Kidney tubule cell (primary cell): ENCODE data around the gene FTMT.
"Not testable (repeated sequence)": the region's sequence is repeated elsewhere in the genome, so short reads cannot be mapped to it uniquely, and the experiment has no call there.

Experiments
- DNase-seq: peaks from one replicate; pipeline ENCODE4 v3.0.0-alpha.2; 2018; ENCODE audit warnings: low spot score

The FTMT gene

DNA sequence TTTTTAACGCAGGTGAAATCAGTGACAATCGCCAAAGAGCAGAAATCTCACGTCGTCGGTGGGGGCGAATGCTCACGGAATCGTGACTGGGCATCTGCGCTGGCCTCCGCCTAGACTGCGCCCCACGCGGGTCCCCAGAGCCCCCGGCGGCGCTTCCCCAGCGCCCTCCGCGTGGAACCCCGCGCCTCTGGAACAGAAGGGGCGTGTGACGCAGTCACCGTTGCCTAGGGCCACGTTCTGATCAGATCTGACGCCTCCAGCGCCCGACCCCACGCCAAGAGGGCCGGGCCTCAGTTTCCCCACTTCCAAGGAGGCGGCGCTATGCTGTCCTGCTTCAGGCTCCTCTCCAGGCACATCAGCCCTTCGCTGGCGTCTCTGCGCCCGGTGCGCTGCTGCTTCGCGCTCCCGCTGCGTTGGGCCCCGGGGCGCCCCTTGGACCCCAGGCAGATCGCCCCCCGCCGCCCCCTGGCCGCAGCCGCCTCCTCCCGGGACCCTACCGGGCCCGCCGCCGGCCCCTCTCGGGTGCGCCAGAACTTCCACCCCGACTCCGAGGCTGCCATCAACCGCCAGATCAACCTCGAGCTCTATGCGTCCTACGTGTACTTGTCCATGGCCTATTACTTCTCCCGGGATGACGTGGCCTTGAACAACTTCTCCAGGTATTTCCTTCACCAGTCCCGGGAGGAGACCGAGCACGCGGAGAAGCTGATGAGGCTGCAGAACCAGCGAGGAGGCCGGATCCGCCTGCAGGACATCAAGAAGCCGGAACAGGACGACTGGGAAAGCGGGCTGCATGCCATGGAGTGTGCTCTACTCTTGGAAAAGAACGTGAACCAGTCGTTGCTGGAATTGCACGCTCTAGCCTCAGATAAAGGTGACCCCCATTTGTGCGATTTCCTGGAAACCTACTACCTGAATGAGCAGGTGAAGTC lies at the start of gene FTMT:
Gene FTMT, plus strand, starts transcription at position 240 of the 932 bp plus-strand sequence. Its CDS starts 82 bp downstream, at position 322.
- no peak for DNase-seq

- not testable (repeated sequence) for DNase-seq
Observed at GRCh38 chr5:121805251-121805650, 46.4 kb upstream of the FTMT start.

DNA sequence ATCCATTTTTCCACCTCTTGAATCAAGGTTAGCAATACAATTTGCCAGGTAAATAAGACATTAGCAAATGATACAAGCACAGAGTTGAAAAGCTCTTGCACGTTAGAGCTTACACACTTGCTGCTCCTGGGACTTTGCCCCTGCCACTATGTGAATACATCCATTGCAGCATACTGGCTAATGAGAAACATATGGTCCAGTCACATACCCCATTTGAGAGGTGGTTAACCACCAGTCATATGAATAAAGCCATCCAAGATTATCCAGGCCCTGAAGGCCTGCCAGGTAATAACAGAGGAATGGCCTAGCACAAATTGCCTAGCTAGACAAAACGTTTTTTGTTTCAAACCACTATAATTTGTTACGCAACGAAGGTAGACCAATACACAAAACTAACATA lies 45.8 kb upstream of the FTMT start:
- DNase-seq, result no peak

GRCh38 chr5:121816164-121816563 lies 35.5 kb upstream of the FTMT start:
- DNase-seq, result no peak

DNA sequence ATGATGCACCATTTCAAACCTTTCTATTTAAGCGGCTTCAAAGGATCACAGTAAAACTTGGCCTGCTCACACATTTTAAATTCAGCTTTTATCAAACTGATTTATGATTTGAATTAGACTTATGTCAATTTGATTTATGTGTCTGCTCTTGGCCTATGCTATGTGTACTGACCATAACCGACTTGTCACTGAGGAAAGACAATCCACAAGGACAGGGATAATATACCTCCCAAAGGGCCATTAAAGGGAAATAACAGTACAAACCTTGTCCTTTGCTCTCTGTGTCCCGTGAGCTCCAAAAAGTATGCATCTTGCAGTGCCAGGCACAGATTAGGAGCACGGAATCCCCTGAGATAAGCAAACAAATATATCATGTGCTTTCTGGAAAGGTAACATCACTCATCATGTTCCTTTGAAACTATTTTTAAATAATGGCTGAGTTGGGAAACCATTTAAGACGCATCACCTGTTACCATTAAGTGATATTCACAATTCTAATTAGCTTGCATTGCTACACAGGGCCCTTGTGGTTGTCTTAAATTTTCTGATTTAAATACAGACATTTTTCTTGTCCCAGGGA lies 31.9 kb upstream of the FTMT start:
- no peak for DNase-seq

DNA sequence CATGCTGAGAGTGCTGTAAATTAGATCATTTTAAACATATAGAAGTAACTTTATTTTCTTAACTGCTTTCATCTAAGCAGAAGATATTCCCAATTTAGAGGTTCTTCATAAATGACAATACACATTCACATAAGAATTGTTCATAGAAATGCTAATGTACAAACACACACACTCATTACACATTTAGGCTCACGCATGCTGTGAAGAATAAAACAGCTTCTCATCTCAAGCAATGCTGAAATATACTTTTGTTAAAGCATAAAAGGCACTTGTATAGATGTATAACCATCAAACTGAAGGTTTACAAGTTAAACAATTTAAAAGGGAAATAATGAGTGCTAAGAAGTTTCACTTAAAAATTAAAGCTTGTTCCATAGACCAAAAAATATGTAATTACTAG lies 18.1 kb upstream of the FTMT start:
- DNase-seq, result no peak

GRCh38 chr5:121834021-121834420 lies 17.7 kb upstream of the FTMT start:
- DNase-seq, result no peak

DNA sequence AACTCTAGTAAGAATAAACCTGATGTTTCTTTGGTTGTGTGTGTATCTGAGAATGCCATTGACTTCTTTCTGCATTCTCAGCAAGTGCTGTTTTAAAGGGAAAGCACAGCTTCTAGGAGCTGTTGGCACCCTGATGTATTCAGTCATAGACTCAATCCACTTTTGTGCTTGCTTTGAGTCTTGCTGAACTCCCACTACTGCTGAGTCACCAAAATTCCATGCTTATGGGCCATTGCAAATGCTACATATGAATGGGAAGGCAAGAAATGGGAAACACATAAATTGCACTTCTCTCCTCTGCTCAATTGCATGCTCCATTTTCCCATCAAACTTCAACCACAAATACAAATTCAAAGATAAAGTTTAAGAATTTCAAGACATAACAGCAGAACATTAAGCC lies 9.8 kb upstream of the FTMT start:
- peak; percentile 2 for DNase-seq

GRCh38 chr5:121850272-121850671 lies 1.4 kb upstream of the FTMT start:
- no peak for DNase-seq

DNA sequence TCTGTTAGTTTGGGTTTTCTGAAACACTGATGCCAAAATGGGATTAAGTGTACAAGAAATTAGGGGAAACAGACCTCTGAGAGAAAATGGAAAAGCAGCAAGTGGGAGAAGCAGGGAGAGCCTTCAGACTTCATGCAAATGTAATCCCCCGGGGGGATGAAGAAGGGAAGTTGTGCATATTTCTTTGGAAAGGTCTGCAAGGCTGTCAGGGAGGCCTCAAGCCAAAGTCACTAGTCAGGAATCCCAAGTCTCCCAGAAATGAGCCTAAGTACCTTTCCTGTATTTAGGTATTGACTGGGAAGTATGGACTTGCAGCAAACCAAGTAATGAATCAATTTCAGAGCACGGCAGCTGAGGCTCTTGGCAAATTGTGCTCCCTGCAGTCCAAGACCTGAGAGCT lies 2.2 kb downstream of the FTMT start:
- DNase-seq, result no peak

GRCh38 chr5:121862801-121863200 lies 11.1 kb downstream of the FTMT start:
- no peak for DNase-seq

- DNase-seq, result no peak
Observed at GRCh38 chr5:121863753-121864285, 12.1 kb downstream of the FTMT start.

DNA sequence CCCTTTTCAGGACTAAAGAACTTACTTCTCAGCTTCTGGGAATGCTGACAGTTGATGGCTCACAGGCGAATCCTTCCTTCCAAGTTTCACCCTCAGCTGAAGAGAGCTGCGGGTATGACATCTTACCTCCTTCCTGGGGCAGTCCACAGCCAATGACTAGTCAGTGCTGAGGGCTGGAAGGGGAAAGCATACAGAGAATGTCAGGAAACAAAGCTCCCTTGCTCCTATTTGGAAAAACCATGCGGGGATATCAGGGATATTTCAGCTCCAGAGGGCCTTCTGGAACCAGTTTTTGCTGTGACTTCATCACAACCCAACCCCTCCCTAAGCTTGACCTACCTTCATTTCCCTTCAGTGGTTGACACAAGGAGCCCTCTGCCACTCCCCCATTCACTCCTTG lies 15.7 kb downstream of the FTMT start:
- DNase-seq, result no peak

- DNase-seq, result no peak
Observed at GRCh38 chr5:121870489-121870888, 18.8 kb downstream of the FTMT start.

GRCh38 chr5:121872856-121873255 lies 21.2 kb downstream of the FTMT start:
- DNase-seq, result no peak

- DNase-seq, result no peak
Observed at GRCh38 chr5:121873409-121873808, 21.7 kb downstream of the FTMT start.

DNA sequence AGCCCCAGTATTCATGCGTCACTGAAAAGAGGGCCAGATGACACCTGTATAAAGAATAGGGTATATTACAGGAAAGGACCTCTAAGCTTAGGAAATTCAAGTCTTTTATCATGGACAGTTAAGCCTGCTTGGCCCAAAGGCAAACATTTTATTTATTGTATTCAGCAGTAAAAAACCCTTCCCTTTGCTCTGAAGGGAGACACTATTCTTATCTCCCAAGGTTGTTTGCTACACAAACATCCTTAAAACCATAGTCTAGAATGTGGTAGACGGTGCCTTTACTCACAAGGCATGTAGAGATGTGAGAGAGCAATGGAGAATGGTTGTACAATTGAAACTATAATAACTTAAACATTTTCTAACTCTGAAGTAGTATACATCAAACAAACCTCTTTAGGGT lies 33.9 kb downstream of the FTMT start:
- DNase-seq, result no peak

DNA sequence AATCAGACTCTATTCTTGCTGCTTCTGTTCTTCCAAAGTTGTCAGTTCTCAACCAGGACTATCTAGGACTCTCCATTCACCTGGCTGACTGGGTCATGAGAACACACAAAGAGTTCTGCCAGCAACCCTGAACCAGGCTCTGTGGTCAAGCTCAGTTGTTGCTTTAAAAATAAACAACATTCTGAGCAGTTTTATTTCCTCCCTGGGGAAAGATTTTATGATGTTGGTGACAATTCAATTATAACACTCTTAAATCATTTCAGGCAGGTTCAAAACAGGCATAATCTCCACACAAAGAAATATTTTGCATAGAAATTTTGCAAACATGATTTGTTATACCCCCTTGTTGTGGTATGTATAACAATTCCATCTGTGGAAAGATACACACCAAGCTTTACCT lies 36.0 kb downstream of the FTMT start:
- no peak for DNase-seq

DNA sequence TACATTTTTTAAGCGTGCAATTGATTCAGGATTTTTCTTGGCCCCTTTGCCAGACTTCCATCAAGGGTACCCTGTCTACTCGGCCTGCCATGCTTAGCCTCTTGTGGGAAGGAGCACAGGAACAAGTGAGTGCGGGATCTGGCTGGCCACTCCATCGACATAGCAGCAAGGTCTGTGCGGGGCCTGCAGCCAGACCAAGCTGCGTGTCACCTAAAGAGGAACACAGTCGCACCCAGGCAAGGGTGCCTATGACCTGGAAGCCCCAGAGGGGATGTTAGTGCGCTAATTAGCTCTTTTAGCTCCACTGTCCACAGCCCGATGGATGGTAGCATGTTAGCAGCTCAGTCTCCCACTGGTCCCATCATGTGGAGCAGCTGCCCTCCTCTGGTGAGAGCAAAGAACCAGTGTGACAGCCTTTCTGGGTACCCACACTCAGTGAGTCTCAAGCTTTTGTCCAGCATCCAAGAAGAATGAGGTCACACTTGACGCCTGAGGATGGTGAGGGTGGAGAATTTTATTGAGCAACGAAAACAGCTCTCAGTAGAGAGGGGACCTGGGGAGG lies 38.7 kb downstream of the FTMT start:
- DNase-seq, result no peak

- DNase-seq, result no peak
Observed at GRCh38 chr5:121897341-121897740, 45.7 kb downstream of the FTMT start.

DNA sequence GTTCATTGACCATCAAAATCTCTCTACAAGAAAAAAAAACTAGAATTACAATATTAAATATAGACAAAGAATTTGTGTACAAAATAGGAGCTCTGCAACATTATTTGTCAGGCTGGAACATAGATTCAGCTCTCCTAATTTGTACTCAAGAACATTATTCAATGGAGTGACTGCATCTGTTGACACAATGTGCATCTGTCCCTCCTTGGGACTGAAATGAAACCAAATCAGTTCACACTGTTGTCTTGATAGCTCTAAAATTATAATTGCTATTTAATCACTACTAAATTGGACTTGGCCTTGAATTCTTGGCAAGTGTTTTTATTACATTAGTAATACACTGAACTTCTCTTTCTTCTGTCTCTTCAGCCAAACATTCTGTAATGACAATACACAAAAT lies 47.7 kb downstream of the FTMT start:
- DNase-seq, result no peak
